DND-41 (cell line): Measurements from ENCODE around the gene KRT23.

ENCODE experiments used
- ATAC-seq: fragments of 200-7000 bp; cut with Tn5 transposase; 3 replicates; pipeline ENCODE4 v1.9.1; 2021; ENCODE audit warnings: low read depth; ENCODE audit not compliant: insufficient read depth
- DNase-seq: peaks from one replicate; pipeline ENCODE4 v3.0.0-alpha.2; 2020
- H2AFZ ChIP-seq: 2 replicates; pipeline ENCODE4 v1.6.0; 2012; ENCODE audit warnings: low read depth, low read length
- H3K27ac ChIP-seq: 2 replicates; pipeline ENCODE4 v1.5.1; 2012; ENCODE audit warnings: low read length, inconsistent platforms
- H3K27me3 ChIP-seq: fragments of 200-600 bp; sonication (generic); 2 replicates; pipeline ENCODE4 v1.6.0; 2012; ENCODE audit warnings: low read length, mild to moderate bottlenecking, inconsistent platforms; ENCODE audit not compliant: insufficient read depth, poor library complexity
- H3K36me3 ChIP-seq: 2 replicates; pipeline ENCODE4 v1.5.1; 2012; ENCODE audit warnings: low read length, inconsistent platforms; ENCODE audit not compliant: insufficient read depth
- H3K4me1 ChIP-seq: 2 replicates; pipeline ENCODE4 v1.5.1; 2012; ENCODE audit warnings: mild to moderate bottlenecking, low read length; ENCODE audit not compliant: insufficient read depth
- H3K4me2 ChIP-seq: 2 replicates; pipeline ENCODE4 v1.6.0; 2012; ENCODE audit warnings: mild to moderate bottlenecking, moderate library complexity, low read length, inconsistent platforms; ENCODE audit not compliant: insufficient read depth
- H3K4me3 ChIP-seq, 2 experiments: fragments of 200-600 bp in 1 of 2; shearing (Covaris generic) in 1 of 2; 2 replicates each; pipeline ENCODE4 v1.5.1; 2012 to 2016; ENCODE audit warnings: inconsistent platforms in 2 of 2, low read length in 2 of 2, mild to moderate bottlenecking in 2 of 2, low read depth in 1 of 2, moderate library complexity in 1 of 2
- H3K79me2 ChIP-seq: 2 replicates; pipeline ENCODE4 v1.6.0; 2012; ENCODE audit warnings: low read length, inconsistent platforms; ENCODE audit not compliant: insufficient read depth
- H3K9ac ChIP-seq: 2 replicates; pipeline ENCODE4 v1.6.0; 2012; ENCODE audit warnings: low read depth, mild to moderate bottlenecking, inconsistent platforms, low read length, moderate library complexity
- H3K9me3 ChIP-seq: 2 replicates; pipeline ENCODE4 v1.5.1; 2012; ENCODE audit warnings: low read length, moderate library complexity, mild to moderate bottlenecking, inconsistent platforms; ENCODE audit not compliant: insufficient read depth, severe bottlenecking
- H4K20me1 ChIP-seq: 2 replicates; pipeline ENCODE4 v1.6.0; 2012; ENCODE audit warnings: low read length; ENCODE audit not compliant: insufficient read depth
- EZH2 ChIP-seq: IDR thresholded peaks from 3 replicates; pipeline ENCODE4 v1.6.1; 2012; ENCODE audit warnings: borderline replicate concordance, low read depth, mild to moderate bottlenecking, moderate library complexity, low read length, inconsistent platforms; ENCODE audit not compliant: severe bottlenecking
- TF ChIP-seq, protein P1 (sequence below): IDR thresholded peaks from 2 replicates; pipeline ENCODE4 v1.5.1; 2012; ENCODE audit warnings: borderline replicate concordance, low read length, moderate library complexity, mild to moderate bottlenecking; ENCODE audit not compliant: poor library complexity, severe bottlenecking; ENCODE audit errors: extremely low read depth

Gene KRT23

DNA sequence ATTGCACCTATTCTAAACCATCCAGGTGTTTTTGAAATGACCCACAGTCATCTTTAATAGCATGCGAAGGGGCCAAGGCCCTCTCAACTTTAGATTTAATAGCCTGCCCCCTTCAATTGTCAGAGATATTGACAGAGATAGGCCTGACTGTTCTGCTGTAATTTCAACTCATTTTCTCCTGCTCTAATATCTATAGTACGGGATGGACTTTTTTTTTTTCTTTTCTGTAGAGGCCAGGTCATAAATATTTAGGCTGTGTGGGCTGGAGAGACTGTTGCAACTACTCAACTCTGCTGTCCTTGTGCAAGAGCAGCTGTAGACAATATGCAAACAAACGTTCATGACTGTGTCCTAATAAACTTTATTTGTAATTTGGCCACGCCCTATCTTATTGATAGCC, 27.7 kb downstream of the KRT23 start:
- Histone ChIP-seq H4K20me1 (no peaks in the 10 kb centered on the region), H3K27ac (no peak overlapping the region), H3K4me3 (no peak overlapping the region), H3K9me3 (no peaks in the 10 kb centered on the region), H3K36me3 (no peaks in the 10 kb centered on the region), H3K4me2 (no peak overlapping the region), H3K27me3 (peaks cover 31% of the 10 kb centered on the region), H3K79me2 (no peaks in the 10 kb centered on the region), H3K4me1 (no peaks in the 10 kb centered on the region), H2AFZ (no peak overlapping the region), H3K9ac (no peak overlapping the region)
- TF ChIP-seq, protein P1, sequence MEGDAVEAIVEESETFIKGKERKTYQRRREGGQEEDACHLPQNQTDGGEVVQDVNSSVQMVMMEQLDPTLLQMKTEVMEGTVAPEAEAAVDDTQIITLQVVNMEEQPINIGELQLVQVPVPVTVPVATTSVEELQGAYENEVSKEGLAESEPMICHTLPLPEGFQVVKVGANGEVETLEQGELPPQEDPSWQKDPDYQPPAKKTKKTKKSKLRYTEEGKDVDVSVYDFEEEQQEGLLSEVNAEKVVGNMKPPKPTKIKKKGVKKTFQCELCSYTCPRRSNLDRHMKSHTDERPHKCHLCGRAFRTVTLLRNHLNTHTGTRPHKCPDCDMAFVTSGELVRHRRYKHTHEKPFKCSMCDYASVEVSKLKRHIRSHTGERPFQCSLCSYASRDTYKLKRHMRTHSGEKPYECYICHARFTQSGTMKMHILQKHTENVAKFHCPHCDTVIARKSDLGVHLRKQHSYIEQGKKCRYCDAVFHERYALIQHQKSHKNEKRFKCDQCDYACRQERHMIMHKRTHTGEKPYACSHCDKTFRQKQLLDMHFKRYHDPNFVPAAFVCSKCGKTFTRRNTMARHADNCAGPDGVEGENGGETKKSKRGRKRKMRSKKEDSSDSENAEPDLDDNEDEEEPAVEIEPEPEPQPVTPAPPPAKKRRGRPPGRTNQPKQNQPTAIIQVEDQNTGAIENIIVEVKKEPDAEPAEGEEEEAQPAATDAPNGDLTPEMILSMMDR, result no peak
- TF ChIP-seq EZH2, result no peak
- ATAC-seq, result no peak
- DNase-seq, result no peak

DNA sequence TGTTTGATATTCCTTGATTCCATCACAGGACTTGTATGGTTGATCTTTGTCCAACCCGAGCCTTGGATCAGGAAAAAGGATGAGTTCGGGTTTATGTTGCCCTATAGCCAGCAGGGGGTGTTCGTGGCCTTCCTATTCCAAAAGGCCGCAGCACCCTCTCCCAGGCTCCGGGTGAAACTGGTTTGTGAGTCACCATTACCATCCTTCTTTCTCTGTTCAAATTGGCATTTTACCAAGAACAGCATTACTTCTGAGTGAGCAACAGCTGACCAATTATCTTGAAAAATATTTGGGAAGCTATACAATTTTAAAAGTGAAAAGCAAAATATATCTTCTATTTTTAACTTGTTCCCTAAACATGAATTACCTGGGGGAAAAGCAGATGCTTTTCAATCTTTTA, 28.1 kb downstream of the KRT23 start:
- Histone ChIP-seq H3K27me3 (peaks cover 31% of the 10 kb centered on the region), H3K79me2 (no peaks in the 10 kb centered on the region), H4K20me1 (no peaks in the 10 kb centered on the region), H3K36me3 (no peaks in the 10 kb centered on the region), H3K9ac (no peak overlapping the region), H3K27ac (no peak overlapping the region), H3K4me1 (no peaks in the 10 kb centered on the region), H3K9me3 (no peaks in the 10 kb centered on the region), H3K4me2 (no peak overlapping the region), H2AFZ (no peak overlapping the region), H3K4me3 (no peak overlapping the region)
- ATAC-seq (peak; percentile 80), DNase-seq (peak; percentile 57)
- TF ChIP-seq, protein P1, result peak; percentile 81
- no peak for TF ChIP-seq EZH2

DNA sequence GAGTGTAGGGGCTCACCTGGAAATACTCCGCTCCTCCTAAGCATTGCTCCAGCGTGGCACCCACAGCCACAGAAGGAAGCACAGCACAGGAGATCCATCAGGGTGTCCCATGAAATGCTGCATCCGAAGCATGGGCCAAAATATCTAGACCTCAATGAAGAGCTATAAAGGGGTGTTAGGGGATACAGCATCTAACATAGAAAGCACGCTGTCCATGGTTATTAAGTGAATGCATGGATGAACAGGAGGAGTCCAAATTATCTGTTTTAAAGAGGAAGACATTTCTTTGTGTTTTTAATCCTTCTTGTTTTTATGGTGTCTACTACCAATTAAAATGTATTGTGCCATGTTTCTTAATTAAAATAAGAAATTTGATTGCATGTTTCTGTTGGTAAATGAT, 30.8 kb downstream of the KRT23 start:
- Histone ChIP-seq H3K79me2 (no peaks in the 10 kb centered on the region), H3K9ac (no peak overlapping the region), H3K36me3 (no peaks in the 10 kb centered on the region), H3K9me3 (no peaks in the 10 kb centered on the region), H3K4me1 (no peaks in the 10 kb centered on the region), H3K27me3 (peaks cover 22% of the 10 kb centered on the region), H3K4me2 (no peak overlapping the region), H3K4me3 (no peak overlapping the region), H2AFZ (no peak overlapping the region), H4K20me1 (no peaks in the 10 kb centered on the region), H3K27ac (no peak overlapping the region)
- TF ChIP-seq EZH2, result no peak
- TF ChIP-seq, protein P1, result no peak
- ATAC-seq, result no peak
- DNase-seq, result no peak

DNA sequence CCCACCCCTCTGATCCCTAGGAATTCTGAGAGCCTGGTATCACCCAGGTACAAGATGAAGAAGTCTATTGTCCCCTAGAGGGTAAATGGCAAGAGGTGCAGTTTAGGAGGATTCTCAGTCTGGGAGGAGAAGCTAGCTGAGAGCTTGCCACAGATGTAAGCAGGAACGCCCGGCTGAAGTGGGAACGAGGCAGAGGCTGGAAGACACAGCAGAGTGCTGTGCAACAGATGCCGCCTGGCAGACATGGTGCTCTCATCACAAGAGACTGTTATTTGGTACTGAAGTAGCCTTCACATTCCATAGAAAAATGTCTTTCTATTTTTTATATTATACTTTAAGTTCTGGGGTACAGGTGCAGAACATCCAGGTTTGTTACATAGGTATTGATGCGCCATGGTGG, 32.1 kb downstream of the KRT23 start:
- H3K36me3 ChIP-seq, result no peaks in the 10 kb centered on the region
- H3K4me1 ChIP-seq, result no peaks in the 10 kb centered on the region
- no peak overlapping the region for H3K4me2 ChIP-seq
- TF ChIP-seq EZH2, result no peak
- TF ChIP-seq, protein P1, result no peak
- no peak overlapping the region for H2AFZ ChIP-seq
- peaks cover 20% of the 10 kb centered on the region for H3K27me3 ChIP-seq
- no peaks in the 10 kb centered on the region for H4K20me1 ChIP-seq
- no peak overlapping the region for H3K4me3 ChIP-seq
- H3K79me2 ChIP-seq, result no peaks in the 10 kb centered on the region
- H3K9ac ChIP-seq, result no peak overlapping the region
- no peak overlapping the region for H3K27ac ChIP-seq
- DNase-seq, result no peak
- H3K9me3 ChIP-seq, result no peaks in the 10 kb centered on the region
- no peak for ATAC-seq
